Nephron (organoid): ENCODE data around the gene TPM1.
"Not testable (repeated sequence)": the region's sequence is repeated elsewhere in the genome, so short reads cannot be mapped to it uniquely, and the experiment has no call there.

Experiments
- H3K27ac Mint-ChIP-seq, 3 experiments: 2 replicates each; pipeline ENCODE4 v1.8.0; 2020; ENCODE audit warnings: mixed read lengths in 3 of 3, mild to moderate bottlenecking in 2 of 3, moderate library complexity in 1 of 3
- H3K27me3 Mint-ChIP-seq: 2 replicates; pipeline ENCODE4 v1.8.0; 2021; ENCODE audit warnings: low read depth, mild to moderate bottlenecking, moderate library complexity, mixed read lengths
- H3K36me3 Mint-ChIP-seq: 2 replicates; pipeline ENCODE4 v1.8.0; 2020; ENCODE audit warnings: low read depth, mixed read lengths
- H3K4me1 Mint-ChIP-seq: 2 replicates; pipeline ENCODE4 v1.8.0; 2020; ENCODE audit warnings: mixed read lengths
- H3K4me3 Mint-ChIP-seq, 3 experiments: 2 replicates each; pipeline ENCODE4 v1.8.0; 2020; ENCODE audit warnings: mild to moderate bottlenecking in 3 of 3, mixed read lengths in 3 of 3, moderate library complexity in 2 of 3
- H3K9me3 Mint-ChIP-seq: 2 replicates; pipeline ENCODE4 v1.8.0; 2020; ENCODE audit warnings: mixed read lengths
- CTCF ChIP-seq, 3 experiments: fragments of 200-600 bp; sonication (generic); IDR thresholded peaks; one replicate each; pipeline ENCODE4 v1.5.0; 2021; ENCODE audit warnings: antibody characterized with exemption in 3 of 3; ENCODE audit not compliant: unreplicated experiment in 3 of 3

The TPM1 gene

GRCh38 chr15:63041974-63042876 lies at the start of gene TPM1:
Gene TPM1, plus strand, starts transcription at chr15:63042747. Its CDS starts 83 bp downstream, at chr15:63042830.
- peaks cover 24% of the 10 kb centered on the region for H3K36me3 Mint-ChIP-seq
- H3K4me1 Mint-ChIP-seq = peaks cover 56% of the 10 kb centered on the region
- peak within 1 kb of the TSS; percentile 47 to 92 (median 85) for H3K27ac Mint-ChIP-seq
- peaks cover 2% of the 10 kb centered on the region for H3K9me3 Mint-ChIP-seq
- H3K4me3 Mint-ChIP-seq = peak within 1 kb of the TSS; percentile 97
- peaks cover 21% of the 10 kb centered on the region for H3K27me3 Mint-ChIP-seq
- TF ChIP-seq CTCF (IDR thresholded peaks at IDR 0.05; ENCODE audit: unreplicated experiment in 3 of 3) = no peak

- H3K9me3 Mint-ChIP-seq = no peaks in the 10 kb centered on the region
- H3K36me3 Mint-ChIP-seq = no peaks in the 10 kb centered on the region
- peaks cover 35% of the 10 kb centered on the region for H3K4me1 Mint-ChIP-seq
- H3K27me3 Mint-ChIP-seq = no peaks in the 10 kb centered on the region
- H3K4me3 Mint-ChIP-seq = no peak overlapping the region
- TF ChIP-seq CTCF (IDR thresholded peaks at IDR 0.05; ENCODE audit: unreplicated experiment in 3 of 3) = no peak
- peak overlapping the region in 2 of 3 experiments; percentile 53 to 68 for H3K27ac Mint-ChIP-seq
These were observed 49.5 kb upstream of the TPM1 start for GRCh38 chr15:62993066-62993465.

GRCh38 chr15:62993632-62994031 lies 48.9 kb upstream of the TPM1 start:
- not testable (repeated sequence) for H3K27ac Mint-ChIP-seq, H3K27me3 Mint-ChIP-seq, H3K9me3 Mint-ChIP-seq, H3K4me3 Mint-ChIP-seq, H3K36me3 Mint-ChIP-seq
- peaks cover 35% of the 10 kb centered on the region for H3K4me1 Mint-ChIP-seq

GRCh38 chr15:62994439-62994838 lies 48.1 kb upstream of the TPM1 start:
- H3K4me3 Mint-ChIP-seq = no peak overlapping the region
- H3K27ac Mint-ChIP-seq = no peak overlapping the region
- peaks cover 34% of the 10 kb centered on the region for H3K4me1 Mint-ChIP-seq
- H3K36me3 Mint-ChIP-seq = no peaks in the 10 kb centered on the region
- no peak for TF ChIP-seq CTCF (IDR thresholded peaks at IDR 0.05; ENCODE audit: unreplicated experiment in 3 of 3)
- H3K9me3 Mint-ChIP-seq = no peaks in the 10 kb centered on the region
- H3K27me3 Mint-ChIP-seq = no peaks in the 10 kb centered on the region

GRCh38 chr15:62994975-62995681 lies 47.4 kb upstream of the TPM1 start:
- no peaks in the 10 kb centered on the region for H3K27me3 Mint-ChIP-seq
- H3K36me3 Mint-ChIP-seq = no peaks in the 10 kb centered on the region
- no peaks in the 10 kb centered on the region for H3K9me3 Mint-ChIP-seq
- no peak for TF ChIP-seq CTCF (IDR thresholded peaks at IDR 0.05; ENCODE audit: unreplicated experiment in 3 of 3)
- peaks cover 30% of the 10 kb centered on the region for H3K4me1 Mint-ChIP-seq
- peak overlapping the region in 2 of 3 experiments; percentile 32 to 42 for H3K27ac Mint-ChIP-seq
- no peak overlapping the region for H3K4me3 Mint-ChIP-seq

- Mint-ChIP-seq H3K4me3 (no peak overlapping the region), H3K36me3 (no peaks in the 10 kb centered on the region), H3K4me1 (peaks cover 18% of the 10 kb centered on the region), H3K27ac (peak overlapping the region; percentile 45 to 79 (median 53)), H3K9me3 (no peaks in the 10 kb centered on the region), H3K27me3 (no peaks in the 10 kb centered on the region)
- no peak for TF ChIP-seq CTCF (IDR thresholded peaks at IDR 0.05; ENCODE audit: unreplicated experiment in 3 of 3)
These were observed 45.1 kb upstream of the TPM1 start for GRCh38 chr15:62997441-62997840.
